Heart left ventricle (tissue), 13 donors: ENCODE data around the gene PEAK1.

Source experiments
- CTCF ChIP-seq, 12 donors: fragments of 200-600 bp; sonication (generic) in 4 of 12; IDR thresholded peaks; one replicate each; pipeline versions ENCODE4 v1.5.0 to v1.8.0; 2018 to 2022; ENCODE audit warnings: antibody characterized with exemption in 12 of 12, mild to moderate bottlenecking in 5 of 12
- POLR2A ChIP-seq, 2 donors: fragments of 450-650 bp; IDR thresholded peaks; one replicate each; pipeline ENCODE4 v1.6.1; 2017; ENCODE audit warnings: antibody characterized with exemption in 2 of 2, mild to moderate bottlenecking in 2 of 2, moderate library complexity in 2 of 2
- donor health status: ischemic (EF 13 %, LVEDD 7.1; RV severe dilation, severe dysfunction).
- donor health status: DM: no; HTN: yes; CAD: no.
- donor health status: DM: no; HTN: no; CAD: no.
- donor health status: ischemic (EF 25% LVEDD 6.9; RV normal size, moderate dysfunction).
- donor health status: ischemic (EF 25% LVEDD 5.7; RV mildly dilated, moderate dysfunction).
- donor health status: ischemic (EF 35%, LVEDD 5.7; RV mildly dilated, moderate dysfunction).
- donor health status: nonischemic (EF 11% LVEDD 7.7; RV severe dilation, severe dysfunction).
- donor health status: DM: yes; HTN: yes; CAD: no.
- donor health status: PGD.
- donor health status: ischemic (EF 29% LVEDD 5.4; RV normal size, mild dysfunction).
- donor health status: nonischemic (EF 23%, LVEDD 6.1; RV moderate dilation, normal function).

- TF ChIP-seq POLR2A (IDR thresholded peaks at IDR 0.05): no peak
- no peak for TF ChIP-seq CTCF (IDR thresholded peaks at IDR 0.05)
Measured at GRCh38 chr15:77312523-77312922, 107.4 kb downstream of the PEAK1 start.
